A549 treated with AZD9567 at 1 μM for 4 hours (cell line): ENCODE measurements around the gene EMC7. TPM values are rescaled to one million over a fixed set of nuclear protein-coding genes. Genes with fewer than 3 reads are reported as not detected.

Source experiments
- total RNA-seq: library from RNA; stranded (reverse); fragments of 200-300 nt; extraction: Qiagen RNA extraction; gene quantifications from 5 replicates; pipeline ENCODE4 v1.2.3, GENCODE V29; 2022; ENCODE audit not compliant: insufficient read depth

The EMC7 gene
- total RNA-seq = 110 to 149 TPM (median 143 TPM) in 5 replicates

DNA sequence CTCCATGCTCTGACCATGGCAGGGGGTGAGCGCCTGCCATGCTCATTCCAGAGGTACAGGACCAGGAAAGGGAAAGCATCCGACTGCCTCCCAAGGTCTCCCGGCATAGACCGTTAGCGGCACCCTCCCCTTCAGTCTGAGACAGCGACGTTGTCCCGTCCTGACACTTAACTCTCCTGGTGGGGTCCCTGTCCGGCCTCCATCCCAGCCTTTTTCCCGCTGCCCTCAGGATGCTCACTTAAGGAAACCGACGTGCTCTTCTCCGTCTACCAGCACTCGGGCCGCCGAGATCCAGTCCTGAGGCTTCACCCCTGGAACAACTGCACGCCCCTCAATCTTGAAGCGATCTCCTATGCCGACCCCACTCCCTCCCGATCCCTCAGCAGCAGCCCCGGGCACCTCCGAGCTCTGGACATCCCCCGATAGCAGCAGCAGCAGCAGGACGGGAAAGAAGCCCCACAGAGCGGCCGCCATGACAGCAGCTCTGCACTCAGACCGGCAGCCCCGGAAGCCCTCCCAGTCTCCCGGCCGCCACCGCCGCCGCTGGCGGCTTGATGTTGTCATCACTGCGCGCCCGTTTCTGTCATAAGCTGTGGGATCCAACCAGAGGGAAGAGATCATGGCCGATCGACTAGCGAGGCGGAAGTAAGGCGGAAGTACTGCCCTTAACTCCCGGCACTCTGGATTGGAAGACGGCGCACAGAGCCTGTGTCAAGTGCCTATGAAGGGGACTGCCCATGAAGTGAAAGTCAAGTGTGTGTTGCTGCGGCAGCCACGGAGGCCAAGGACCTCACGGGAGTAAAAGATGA is at the start of gene EMC7, which contains the start of gene PGBD4:
Gene EMC7, minus strand, starts transcription at position 497 of the 809 bp plus-strand sequence. Its CDS starts 23 bp downstream, at position 474.
Gene PGBD4, plus strand, starts transcription at position 718 of the 809 bp plus-strand sequence. CDS start 449 bp downstream, outside the sequence.

DNA sequence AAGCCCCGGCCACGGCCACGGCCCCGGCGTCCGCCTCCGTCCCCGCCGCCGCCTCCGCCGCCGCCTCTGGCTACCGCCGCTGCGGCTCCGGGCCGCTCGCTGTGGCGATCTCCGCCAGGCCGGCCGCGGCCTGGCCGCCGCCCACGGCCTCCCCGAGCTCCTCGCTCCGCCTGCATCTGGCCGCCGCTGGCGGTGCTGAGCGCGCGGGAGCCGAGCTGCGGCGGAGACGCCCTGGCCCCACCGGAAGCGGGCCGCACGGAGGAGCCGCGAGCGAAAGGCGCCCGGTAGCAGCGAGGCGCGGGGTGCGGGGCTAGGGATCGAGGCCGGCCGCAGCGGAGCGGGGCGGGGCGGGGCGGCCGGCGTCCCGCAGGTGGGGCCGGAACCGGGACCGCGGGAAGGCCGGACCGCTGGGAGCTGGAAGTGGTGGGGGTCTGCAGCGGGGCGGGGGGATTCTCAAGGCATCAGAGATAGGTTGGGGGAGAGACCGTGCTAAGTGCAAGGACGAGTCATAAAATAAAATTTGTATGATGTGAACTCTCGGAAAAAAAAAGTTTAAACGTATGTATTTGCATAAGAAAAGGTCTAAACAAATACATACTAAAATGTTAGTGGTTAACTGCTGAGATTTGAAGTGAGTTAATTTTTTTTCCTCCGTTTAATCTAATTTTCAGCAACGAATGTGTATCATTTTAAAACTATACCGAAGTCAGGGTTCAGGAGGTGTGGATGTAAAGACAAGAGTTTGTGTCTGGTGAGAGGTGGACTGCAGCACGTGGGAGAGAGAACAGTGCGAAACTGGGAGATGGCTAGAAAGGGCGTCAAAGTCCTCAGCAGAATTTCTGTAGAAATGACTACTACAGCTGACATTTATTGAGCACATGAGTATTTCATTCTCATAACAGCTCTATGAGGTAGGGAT is 62.5 kb downstream of the EMC7 start, which contains the start of gene AVEN:
Gene AVEN, minus strand, starts transcription at position 334 of the 919 bp plus-strand sequence. Its CDS starts 158 bp downstream, at position 176.

Other genes with a start within 250 kb of the EMC7 start
- gene CHRM5, start 133.4 kb downstream of the EMC7 start, total RNA-seq = 0.02 to 0.04 TPM (median 0.03 TPM) in 4 of 5 replicates, not detected in the other
- 20.6 to 24.2 TPM (median 23.1 TPM) in 5 replicates for gene AVEN, start 62.7 kb downstream of the EMC7 start, total RNA-seq
- gene PGBD4, start 221 bp upstream of the EMC7 start, total RNA-seq = 1.3 to 1.7 TPM (median 1.5 TPM) in 5 replicates
- 18.7 to 41.6 TPM (median 35.8 TPM) in 5 replicates for gene KATNBL1, start 108.2 kb upstream of the EMC7 start, total RNA-seq
- 189 to 207 TPM (median 192 TPM) in 5 replicates for gene EMC4, start 123.2 kb upstream of the EMC7 start, total RNA-seq
- 4.2 to 6.1 TPM (median 5.6 TPM) in 5 replicates for gene SLC12A6, start 235.9 kb upstream of the EMC7 start, total RNA-seq
- gene NOP10, start 241.3 kb upstream of the EMC7 start, total RNA-seq = 483 to 556 TPM (median 526 TPM) in 5 replicates
- not detected in 5 replicates for gene NUTM1, start 241.5 kb upstream of the EMC7 start, total RNA-seq